GM19351 (cell line): ENCODE results near the gene CACNG1.
"Not testable (repeated sequence)": the region's sequence is repeated elsewhere in the genome, so short reads cannot be mapped to it uniquely, and the experiment has no call there.

Experiments
- ATAC-seq: cut with Tn5 transposase; IDR thresholded peaks from one replicate; pipeline ENCODE4 v1.9.1; 2021; ENCODE audit warnings: mild to moderate bottlenecking, moderate library complexity; ENCODE audit not compliant: unreplicated experiment

Gene CACNG1

GRCh38 chr17:67025216-67025792 lies 19.1 kb upstream of the CACNG1 start:
- no peak for ATAC-seq

- no peak for ATAC-seq
These were observed 18.0 kb upstream of the CACNG1 start for GRCh38 chr17:67026341-67026740.

- ATAC-seq = no peak
These were observed 17.2 kb upstream of the CACNG1 start for GRCh38 chr17:67027031-67027628.

GRCh38 chr17:67030641-67031040 lies 13.7 kb upstream of the CACNG1 start:
- no peak for ATAC-seq

- no peak for ATAC-seq
These were observed 12.0 kb upstream of the CACNG1 start for GRCh38 chr17:67032382-67032781.

- no peak for ATAC-seq
These were observed 11.4 kb upstream of the CACNG1 start for GRCh38 chr17:67032985-67033384.

- ATAC-seq = no peak
These were observed 10.7 kb upstream of the CACNG1 start for GRCh38 chr17:67033613-67034012.

GRCh38 chr17:67035131-67036083 lies 8.9 kb upstream of the CACNG1 start:
- peak; percentile 85 for ATAC-seq

- no peak for ATAC-seq
These were observed 5.4 kb upstream of the CACNG1 start for GRCh38 chr17:67038861-67039365.

- ATAC-seq = no peak
These were observed 3.7 kb upstream of the CACNG1 start for GRCh38 chr17:67040652-67041051.

- not testable (repeated sequence) for ATAC-seq
These were observed 3.2 kb upstream of the CACNG1 start for GRCh38 chr17:67041119-67041518.

- ATAC-seq = no peak
These were observed 2.8 kb upstream of the CACNG1 start for GRCh38 chr17:67041531-67041930.

- no peak for ATAC-seq
These were observed 2.1 kb upstream of the CACNG1 start for GRCh38 chr17:67041941-67042899.

- ATAC-seq = no peak
These were observed 1.1 kb upstream of the CACNG1 start for GRCh38 chr17:67043283-67043682.

GRCh38 chr17:67044940-67045339 lies 586 bp downstream of the CACNG1 start:
- ATAC-seq = no peak

- ATAC-seq = no peak
These were observed 2.0 kb downstream of the CACNG1 start for GRCh38 chr17:67046398-67046797.

GRCh38 chr17:67047382-67047781 lies 3.0 kb downstream of the CACNG1 start:
- ATAC-seq = no peak

GRCh38 chr17:67049025-67049739 lies 4.8 kb downstream of the CACNG1 start:
- no peak for ATAC-seq

- ATAC-seq = no peak
These were observed 5.7 kb downstream of the CACNG1 start for GRCh38 chr17:67050066-67050465.
